ENCODE data around the gene SPATA18.
"Not testable (repeated sequence)": the region's sequence is repeated elsewhere in the genome, so short reads cannot be mapped to it uniquely, and the experiment has no call there.

The SPATA18 gene

DNA sequence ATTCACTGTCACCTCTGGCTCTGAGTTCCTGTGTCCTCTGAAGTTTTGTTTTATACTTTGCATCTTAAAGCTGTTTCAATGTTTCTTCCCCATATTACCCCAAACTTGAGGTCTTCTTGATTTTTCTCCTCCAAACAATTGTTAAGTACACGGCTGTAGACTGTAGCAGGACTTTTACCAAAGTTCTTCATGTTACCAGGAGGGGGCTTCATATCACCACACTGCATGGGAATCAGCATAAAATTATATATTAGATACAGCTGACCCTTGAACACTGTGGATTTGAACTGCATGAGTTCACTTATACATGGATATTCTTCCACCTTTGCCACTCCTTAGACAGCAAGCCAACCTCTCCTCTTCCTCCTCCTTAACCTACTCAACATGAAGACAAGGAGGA is 56.6 kb downstream of the SPATA18 start:
- DNase-seq (ENCODE audit: low spot score), result peak; percentile 2

DNA sequence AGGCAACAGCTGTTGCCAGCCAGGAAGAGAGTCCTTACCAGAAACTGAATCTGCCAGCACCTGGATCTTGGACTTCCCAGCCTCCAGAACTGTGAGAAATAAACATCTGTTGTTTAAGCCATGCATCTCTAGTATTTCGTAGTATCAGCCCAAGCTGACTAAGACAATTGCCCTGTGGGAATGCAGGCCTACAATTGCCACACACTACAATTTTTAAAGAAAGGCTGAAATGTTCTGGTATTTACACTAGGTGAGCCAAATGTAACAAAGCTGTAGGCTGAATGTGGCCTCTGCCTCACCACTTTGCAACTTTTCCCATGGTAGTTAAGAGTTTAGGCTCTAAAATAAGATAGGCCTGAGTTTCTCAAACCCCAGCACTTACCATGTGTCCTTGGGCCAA is 59.1 kb downstream of the SPATA18 start:
- DNase-seq (ENCODE audit: low spot score), result no peak

DNA sequence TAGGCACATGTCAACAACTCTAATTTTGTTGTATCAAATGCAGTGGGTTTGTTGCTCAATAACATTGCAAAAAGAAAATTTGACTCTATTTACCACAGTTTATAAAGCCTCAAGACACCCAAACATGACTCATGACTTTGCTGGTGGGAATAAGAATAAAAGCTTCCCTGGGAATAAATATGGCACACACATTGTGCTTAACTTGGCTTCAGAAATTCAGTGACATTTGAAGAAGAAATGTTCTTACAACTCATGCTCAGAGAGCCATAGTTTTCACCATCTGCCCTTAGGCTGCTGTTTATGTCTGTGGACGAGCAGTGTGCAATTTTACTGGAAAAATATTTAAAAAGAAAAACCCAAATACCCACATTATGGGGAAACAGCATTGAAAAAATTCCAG is 60.9 kb downstream of the SPATA18 start:
- no peak for DNase-seq (ENCODE audit: low spot score)

DNA sequence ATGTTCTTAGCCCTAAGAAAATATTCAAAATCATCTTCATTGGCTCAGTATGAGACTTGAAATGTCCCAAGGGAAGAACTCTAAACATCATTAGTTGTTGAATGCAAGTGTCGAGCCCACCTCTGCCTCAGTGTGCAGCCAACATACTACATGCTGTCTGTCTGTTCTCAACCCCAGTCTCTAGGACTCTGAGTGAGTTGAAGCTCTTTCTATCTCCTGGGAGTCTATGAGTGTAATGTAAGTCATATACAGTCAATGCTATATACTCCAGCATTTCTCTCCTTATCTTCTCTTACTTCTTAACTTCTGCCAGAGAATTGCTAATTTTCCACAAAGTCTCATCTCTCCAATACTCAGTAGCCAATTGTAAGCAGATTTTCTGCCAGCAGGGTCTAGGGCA is 61.3 kb downstream of the SPATA18 start:
- no peak for DNase-seq (ENCODE audit: low spot score)

DNA sequence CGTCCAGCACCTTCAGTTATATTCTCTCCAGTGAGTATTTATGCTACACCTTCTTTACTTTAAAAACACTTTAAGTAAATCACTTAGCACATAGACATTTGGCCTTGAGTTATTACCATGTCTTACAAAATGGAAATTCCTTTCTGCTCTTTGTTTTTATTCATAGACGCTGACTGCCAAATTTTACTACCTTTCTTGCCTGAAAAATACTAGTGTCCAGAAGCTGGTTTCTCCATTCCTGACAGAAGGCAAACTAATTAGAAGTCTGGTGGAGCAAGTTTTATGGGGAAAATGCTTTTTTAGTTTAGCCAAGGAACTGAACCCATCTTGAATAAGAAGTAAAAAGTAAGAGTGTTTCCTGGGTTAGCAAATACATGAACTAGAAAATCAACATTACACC is 65.5 kb downstream of the SPATA18 start:
- no peak for DNase-seq (ENCODE audit: low spot score)

DNA sequence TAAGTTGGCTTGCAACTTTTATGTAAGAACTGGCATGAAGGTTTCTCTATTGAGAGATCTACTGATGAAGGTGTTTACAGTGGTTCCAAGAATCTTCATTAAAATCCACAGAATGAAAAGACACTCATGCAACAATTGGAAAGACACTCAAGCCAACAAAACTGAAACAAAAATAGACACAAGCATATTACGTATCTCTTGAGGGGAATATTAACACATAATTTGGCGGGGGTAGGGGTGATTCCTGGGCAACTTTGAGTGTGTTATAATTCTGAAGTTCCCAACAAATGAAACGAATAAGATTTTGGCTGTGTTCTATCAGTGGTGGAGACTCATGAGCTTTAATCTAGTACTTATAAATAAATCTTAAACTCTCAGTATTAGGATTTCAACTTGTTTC is 75.1 kb downstream of the SPATA18 start:
- no peak for DNase-seq (ENCODE audit: low spot score)

DNA sequence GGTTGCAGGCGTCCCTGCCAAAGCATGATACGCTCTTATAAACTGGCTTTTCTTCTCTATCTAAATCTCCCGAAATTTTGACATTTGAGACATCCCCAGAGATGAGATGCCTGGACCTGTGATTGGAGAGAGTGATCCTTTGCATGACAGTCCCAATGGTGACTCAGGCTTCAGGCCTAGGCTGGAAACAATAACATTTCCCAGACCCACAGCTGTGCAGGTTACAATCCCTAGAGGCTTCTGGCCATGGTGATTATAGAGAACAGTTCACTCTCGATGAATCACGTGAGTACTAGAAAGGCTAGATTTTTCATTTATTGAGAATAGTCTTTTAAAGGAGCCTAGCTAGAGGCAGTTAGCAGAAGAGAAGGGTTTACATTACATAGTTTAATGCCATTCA is 75.9 kb downstream of the SPATA18 start:
- DNase-seq (ENCODE audit: low spot score), result no peak

DNA sequence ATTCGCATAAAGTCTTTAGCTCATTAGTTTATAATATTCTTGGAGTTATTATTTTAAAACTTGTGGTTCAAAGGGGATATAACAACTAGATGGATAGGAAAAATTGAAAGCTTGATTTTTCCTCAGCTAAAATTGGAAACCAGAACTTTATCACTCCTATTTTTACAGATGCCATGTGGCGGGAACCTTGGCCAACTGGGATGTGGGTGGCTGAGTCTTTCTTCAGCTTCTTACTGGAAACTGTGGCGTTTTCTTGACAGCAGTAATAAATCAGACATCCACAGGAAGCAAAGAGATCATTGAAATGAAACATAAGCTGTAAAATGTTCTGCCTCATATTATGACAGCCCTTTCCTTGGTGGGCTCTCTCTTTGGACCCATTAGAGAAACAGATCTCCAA is 84.1 kb downstream of the SPATA18 start:
- DNase-seq (ENCODE audit: low spot score), result no peak

DNA sequence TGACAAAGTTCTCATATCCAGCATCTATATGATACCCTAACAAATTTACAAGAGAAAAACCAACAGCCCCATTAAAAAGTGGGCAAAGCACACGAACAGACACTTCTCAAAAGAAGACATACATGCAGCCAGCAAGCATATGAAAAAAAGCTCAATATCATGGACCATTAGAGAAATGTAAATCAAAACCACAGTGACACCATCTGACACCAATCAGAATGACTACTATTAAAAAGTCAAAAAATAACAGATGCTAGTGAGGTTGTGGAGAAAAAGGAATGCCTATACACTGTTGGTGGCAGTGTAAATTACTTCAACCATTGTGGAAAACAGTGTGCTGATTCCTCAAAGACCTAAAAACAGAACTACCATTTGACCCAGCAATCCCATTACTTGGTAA is 86.0 kb downstream of the SPATA18 start:
- not testable (repeated sequence) for DNase-seq (ENCODE audit: low spot score)

DNA sequence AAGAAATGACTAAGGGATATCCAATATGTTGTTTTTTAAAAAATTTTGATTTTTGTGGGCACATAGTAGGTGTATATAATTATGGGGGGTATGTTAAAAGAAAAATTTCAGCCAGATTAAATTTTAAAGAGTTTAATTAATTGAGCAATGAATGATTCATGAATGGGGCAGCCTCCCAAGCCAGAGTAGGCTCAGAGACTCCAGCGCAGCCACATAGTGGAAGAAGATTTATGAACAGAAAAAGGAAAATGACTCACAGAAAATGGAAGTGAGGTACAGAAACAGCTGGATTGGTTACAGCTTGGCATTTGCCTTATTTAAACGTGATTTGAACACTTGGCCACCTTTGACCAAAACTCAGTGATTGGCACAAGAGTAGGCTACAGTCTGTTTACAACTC is 91.7 kb downstream of the SPATA18 start:
- no peak for DNase-seq (ENCODE audit: low spot score)

DNA sequence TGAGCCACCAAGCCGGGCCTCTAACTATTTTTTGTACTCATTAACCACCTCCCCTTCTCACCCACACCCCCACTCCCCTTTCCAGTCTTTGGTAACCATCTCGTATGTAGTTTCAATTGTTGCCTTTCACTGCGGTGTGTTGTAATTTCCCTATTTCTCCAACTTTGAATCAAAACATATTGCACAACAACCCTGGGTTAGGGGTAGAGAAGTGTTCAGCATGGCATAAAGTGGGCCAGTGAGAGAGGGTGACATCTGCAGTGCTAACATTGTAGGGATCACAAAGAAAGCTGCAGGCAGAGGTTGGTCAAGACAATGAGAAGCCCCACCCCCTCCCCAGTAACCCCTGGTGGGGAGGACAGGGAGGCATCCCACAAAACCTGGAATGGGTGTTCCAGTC is 92.7 kb downstream of the SPATA18 start:
- no peak for DNase-seq (ENCODE audit: low spot score)

DNA sequence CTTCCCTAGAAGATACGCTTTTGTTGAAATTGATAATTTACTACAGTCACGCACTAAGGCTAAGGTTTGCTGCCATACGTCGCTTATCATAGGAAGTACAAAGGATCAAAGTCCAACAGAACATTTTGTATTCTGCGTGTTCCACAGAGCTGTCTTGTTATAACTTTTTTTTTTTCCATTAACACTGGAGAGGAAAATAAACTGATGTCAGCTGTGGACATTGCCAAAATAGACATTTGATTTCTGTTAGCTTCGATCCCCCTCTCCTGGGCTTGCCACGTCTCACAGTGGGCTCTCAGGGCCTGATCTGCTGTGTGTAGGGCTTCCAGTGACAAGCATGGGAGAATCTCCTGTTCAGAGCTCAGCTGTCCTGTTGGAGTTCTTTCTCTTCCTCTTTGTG is 93.3 kb downstream of the SPATA18 start:
- no peak for DNase-seq (ENCODE audit: low spot score)
